GM12875 (cell line): ENCODE data around the gene IFNA8.
"Not testable (repeated sequence)": the region's sequence is repeated elsewhere in the genome, so short reads cannot be mapped to it uniquely, and the experiment has no call there.

Experiments used
- H3K4me3 ChIP-seq: one replicate; pipeline ENCODE4 v1.5.1; 2011; ENCODE audit warnings: low read depth, low read length, control low read depth
- TF ChIP-seq, protein P1 (sequence below): IDR thresholded peaks from 2 replicates; pipeline ENCODE4 v1.5.1; 2011; ENCODE audit warnings: low read depth, mild to moderate bottlenecking, control low read depth, inconsistent platforms, low read length, moderate library complexity, borderline replicate concordance; ENCODE audit not compliant: insufficient read depth

Gene IFNA8

DNA sequence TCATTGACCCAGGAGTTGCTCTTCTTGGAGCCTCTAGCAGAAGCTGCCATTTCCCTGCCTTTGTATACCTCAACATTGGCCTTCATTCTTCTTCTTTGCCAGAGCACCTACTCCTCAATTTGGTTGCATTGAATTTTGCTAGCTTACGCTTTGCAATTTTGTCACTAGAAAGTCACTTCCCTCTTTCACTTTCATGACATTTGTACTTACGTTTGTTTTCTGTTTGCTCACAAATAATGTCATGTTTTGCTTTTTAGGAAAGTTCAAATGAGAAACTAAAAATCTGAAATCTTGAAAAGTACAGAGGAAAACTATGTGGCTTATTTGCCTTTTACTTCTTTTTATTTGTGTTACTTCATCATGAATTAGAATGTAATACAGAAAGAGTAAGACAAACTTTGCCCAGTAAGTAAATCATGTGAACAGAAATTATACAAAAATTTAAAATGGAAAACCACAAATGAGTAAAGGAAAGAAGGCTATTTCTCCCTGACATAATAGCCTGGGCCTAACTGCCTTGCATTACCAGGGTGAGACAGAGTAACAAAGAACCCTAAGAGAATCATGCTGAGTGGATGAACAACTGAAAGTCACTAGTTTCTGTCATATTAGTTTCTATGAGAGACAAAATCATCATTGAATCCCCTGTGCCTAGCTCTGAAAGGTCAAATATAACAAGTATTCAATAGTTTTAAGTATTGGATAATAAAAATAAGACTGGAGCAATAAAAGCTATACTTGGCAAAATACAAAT lies 23.9 kb downstream of the IFNA8 start:
- TF ChIP-seq, protein P1, sequence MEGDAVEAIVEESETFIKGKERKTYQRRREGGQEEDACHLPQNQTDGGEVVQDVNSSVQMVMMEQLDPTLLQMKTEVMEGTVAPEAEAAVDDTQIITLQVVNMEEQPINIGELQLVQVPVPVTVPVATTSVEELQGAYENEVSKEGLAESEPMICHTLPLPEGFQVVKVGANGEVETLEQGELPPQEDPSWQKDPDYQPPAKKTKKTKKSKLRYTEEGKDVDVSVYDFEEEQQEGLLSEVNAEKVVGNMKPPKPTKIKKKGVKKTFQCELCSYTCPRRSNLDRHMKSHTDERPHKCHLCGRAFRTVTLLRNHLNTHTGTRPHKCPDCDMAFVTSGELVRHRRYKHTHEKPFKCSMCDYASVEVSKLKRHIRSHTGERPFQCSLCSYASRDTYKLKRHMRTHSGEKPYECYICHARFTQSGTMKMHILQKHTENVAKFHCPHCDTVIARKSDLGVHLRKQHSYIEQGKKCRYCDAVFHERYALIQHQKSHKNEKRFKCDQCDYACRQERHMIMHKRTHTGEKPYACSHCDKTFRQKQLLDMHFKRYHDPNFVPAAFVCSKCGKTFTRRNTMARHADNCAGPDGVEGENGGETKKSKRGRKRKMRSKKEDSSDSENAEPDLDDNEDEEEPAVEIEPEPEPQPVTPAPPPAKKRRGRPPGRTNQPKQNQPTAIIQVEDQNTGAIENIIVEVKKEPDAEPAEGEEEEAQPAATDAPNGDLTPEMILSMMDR: no peak
- no peak overlapping the region for H3K4me3 ChIP-seq

DNA sequence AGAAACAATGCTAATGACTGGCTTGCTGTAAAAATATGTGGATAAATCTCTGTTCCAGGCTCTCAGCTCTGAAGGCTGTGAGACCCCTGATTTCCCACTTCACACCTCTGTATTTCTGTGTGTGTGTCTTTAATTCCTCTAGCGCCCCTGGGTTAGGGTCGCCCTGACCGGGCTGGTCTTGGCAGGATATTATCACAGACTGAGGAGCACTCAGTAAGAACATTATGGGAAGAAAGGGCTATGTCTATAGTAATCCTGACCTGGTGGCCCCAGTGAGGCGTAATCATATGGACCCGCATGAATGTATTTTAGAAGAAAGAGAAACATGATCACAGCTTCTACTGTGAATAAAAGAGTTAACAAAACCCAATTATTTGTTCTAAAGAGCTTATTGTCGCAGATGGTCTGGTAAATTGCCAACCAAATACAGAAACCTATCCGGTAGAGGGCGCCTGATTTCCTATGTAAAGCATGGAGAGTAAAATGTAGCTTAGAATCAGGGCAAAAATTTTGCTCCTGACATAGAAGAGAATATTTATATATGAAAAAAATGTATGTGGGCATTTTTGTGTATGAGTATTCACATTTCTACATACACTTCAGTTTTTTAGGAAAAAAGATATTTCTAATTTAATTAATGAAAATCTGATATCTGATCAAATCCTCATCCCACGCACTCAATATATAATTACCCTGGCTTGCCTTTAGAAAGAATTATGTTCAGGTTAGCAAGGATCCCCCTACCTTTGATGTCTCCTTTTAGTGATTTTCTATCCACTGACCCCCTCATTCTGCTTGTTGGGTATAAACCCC lies 25.5 kb downstream of the IFNA8 start:
- H3K4me3 ChIP-seq: no peak overlapping the region
- TF ChIP-seq, protein P1: peak; percentile 50; the same call in 1 of the 2 replicates

DNA sequence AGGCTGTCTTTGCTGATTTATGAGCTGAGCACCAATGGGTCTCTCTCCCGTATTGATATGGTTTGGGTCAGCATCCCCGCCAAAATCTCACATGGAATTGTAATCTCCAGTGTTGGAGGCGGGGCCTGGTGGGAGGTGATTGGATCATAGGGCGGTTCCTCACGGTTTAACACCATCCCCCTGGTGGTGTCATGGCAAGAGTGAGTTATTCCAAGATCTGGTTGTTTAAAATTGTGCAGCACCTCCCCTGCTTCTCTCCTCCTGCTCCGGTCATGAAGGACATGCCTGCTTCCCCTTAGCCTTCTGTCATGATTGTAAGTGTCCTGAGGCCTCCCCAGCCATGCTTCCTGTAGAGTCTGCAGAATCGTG lies 26.1 kb downstream of the IFNA8 start:
- H3K4me3 ChIP-seq: not testable (repeated sequence)

DNA sequence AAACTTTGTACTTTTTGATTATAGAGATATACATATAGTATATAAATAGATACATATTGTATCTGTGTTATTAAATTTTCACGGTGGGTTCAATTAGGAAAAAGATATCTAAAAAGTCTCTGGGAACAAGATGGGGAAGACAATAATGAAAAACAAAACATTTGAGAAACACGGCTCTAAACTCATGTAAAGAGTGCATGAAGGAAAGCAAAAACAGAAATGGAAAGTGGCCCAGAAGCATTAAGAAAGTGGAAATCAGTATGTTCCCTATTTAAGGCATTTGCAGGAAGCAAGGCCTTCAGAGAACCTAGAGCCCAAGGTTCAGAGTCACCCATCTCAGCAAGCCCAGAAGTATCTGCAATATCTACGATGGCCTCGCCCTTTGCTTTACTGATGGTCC lies 31.2 kb downstream of the IFNA8 start, which contains the start of gene IFNA1:
Gene IFNA1 (plus strand): TSS at position 301 of the 400 bp plus-strand sequence. CDS start 69 bp downstream, at position 370.
- TF ChIP-seq, protein P1: no peak
- no peak within 1 kb of the TSS for H3K4me3 ChIP-seq

DNA sequence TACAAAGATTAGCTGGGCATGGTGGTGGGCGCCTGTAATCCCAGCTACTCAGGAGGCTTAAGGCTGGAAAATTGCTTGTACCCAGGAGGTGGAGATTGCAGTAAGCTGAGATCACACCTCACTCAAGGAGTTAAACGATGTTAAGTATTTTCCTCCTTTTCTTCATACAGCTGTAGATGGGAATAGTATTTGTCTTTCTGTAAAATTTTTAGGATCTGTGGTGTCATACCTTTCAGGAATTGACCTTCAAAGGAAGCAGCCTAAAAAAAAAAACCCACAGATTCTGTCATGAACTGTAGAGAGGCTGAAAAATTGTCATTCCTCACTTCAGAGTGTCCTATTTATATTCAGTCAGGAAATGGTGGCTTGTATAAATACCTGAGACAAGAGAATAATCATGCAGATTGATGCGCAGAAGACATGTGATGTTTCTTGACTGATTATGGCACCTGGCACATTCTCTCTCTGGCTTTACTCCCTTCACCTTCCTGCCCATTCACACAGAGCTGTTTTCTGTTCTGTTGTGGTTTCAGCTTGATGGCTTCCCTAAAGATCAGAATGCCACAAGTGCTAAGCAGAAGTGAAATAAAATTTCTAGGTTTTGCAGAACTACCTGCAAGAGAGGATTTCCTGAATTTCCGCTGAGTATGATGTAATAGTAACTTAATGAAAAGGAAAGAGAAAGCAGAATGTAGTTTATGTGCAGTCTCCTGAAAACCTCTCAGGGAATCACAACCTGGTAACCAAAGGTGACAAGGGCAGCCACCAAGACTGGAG lies 35.1 kb downstream of the IFNA8 start:
- TF ChIP-seq, protein P1: no peak

DNA sequence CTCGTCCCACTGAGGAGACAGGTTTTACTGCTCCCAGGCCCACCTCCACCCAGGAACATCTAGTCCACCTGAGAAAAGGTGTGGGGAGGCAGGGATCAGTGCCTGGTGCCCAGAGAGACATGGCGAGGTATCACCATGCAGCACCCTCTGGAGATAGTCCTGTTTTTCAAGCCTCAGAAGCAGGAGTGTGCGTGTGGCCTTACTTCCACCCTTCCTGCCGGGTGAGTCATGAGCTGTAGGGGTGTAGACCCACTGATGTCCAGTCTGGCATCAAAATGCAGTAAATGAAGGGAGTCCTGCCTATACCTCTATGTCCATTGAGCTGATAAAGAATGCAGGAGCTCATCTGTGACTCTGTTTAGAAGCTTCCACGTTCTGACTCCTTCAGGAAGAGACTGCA lies 40.4 kb downstream of the IFNA8 start:
- not testable (repeated sequence) for H3K4me3 ChIP-seq

More for the DNA sequence above, 35.1 kb downstream of the IFNA8 start:
- no peak overlapping the region for H3K4me3 ChIP-seq

DNA sequence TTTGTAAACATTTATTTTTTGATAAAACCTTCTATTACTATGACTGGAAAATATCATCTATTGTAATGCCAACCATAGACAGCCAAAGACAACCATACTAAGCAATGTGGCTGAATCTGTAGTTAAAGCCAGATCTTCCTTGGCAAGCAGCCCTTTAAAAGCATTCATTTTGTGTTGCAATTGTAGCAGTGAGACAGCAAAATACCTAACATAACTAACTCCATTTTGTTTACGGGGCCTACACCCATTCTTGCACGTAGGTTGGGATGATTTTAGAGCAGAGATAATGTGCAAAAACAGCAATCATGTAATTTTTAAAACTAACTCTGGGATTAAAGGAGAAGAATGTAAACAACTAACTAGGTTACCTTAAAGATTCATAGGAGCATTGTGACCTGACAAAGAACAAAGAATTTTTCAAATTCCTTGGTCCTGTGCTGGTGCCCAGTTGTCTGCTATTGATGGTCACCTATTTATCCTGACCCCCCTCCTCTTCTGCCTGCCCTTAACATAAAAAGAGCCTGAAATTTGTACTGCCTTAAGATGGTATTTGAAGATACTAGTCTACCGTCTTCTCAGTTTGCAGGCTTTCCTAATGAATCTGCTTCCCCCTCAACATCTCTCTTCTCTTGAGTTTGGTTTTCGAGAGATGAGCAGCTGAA lies 41.9 kb downstream of the IFNA8 start:
- no peak overlapping the region for H3K4me3 ChIP-seq
- TF ChIP-seq, protein P1: no peak
